PFSK-1 (cell line): ENCODE data around the gene PTPN23.

Experiments used
- FOXP2 ChIP-seq: optimal IDR thresholded peaks from 2 replicates; pipeline ENCODE3; 2011; ENCODE audit warnings: borderline replicate concordance, control low read depth, inconsistent platforms; ENCODE audit not compliant: insufficient read depth; ENCODE audit errors: extremely low read length, extremely low read depth
- POLR2AphosphoS5 ChIP-seq: IDR thresholded peaks from 2 replicates; pipeline ENCODE4 v1.6.1; 2012; ENCODE audit warnings: low read depth, mild to moderate bottlenecking, control low read depth, low read length, moderate library complexity
- SIN3A ChIP-seq: IDR thresholded peaks from 2 replicates; pipeline ENCODE4 v1.6.1; 2012; ENCODE audit warnings: mild to moderate bottlenecking, low read length, moderate library complexity, borderline replicate concordance; ENCODE audit not compliant: insufficient read depth
- TAF1 ChIP-seq: IDR thresholded peaks from 2 replicates; pipeline ENCODE4 v1.6.1; 2012; ENCODE audit warnings: low read length, control low read depth, borderline replicate concordance; ENCODE audit not compliant: insufficient read depth
- TF ChIP-seq, protein P1 (sequence below), 2 experiments: IDR thresholded peaks; 2 replicates each; pipeline versions ENCODE4 v1.6.1 to v1.8.0; 2011 to 2012; ENCODE audit warnings: low read depth in 2 of 2, low read length in 2 of 2, control low read depth in 1 of 2, inconsistent platforms in 1 of 2, mild to moderate bottlenecking in 1 of 2, moderate library complexity in 1 of 2; ENCODE audit not compliant: insufficient read depth in 1 of 2

DNA sequence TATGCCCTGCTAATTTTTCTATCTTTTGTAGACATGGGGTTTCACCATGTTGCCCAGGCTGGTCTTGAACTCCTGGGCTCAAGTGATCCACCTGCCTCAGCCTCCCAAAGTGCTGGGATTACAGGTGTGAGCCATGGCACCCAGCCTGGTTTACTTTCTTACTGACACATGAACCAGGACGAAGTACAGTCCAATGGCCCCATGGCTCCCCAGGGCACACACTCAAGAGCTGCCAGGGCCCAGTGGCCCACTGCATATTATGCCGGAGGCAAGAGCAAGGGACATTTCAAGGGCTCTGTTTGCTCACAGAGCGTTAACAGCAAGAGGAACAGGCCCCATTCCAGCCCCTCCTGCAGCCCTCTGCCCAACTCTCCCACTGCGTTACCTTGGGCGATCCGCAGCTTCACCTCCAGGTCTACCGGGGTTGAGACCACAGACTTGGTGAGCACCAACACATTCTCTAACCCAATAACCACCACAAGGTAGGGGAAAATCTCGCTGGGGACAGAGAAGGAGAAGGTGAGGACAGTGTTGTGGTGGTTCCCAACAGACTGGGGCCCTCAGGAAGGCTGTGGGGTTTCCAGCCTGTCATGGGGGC lies 42.8 kb downstream of the PTPN23 start:
- TF ChIP-seq, protein P1, sequence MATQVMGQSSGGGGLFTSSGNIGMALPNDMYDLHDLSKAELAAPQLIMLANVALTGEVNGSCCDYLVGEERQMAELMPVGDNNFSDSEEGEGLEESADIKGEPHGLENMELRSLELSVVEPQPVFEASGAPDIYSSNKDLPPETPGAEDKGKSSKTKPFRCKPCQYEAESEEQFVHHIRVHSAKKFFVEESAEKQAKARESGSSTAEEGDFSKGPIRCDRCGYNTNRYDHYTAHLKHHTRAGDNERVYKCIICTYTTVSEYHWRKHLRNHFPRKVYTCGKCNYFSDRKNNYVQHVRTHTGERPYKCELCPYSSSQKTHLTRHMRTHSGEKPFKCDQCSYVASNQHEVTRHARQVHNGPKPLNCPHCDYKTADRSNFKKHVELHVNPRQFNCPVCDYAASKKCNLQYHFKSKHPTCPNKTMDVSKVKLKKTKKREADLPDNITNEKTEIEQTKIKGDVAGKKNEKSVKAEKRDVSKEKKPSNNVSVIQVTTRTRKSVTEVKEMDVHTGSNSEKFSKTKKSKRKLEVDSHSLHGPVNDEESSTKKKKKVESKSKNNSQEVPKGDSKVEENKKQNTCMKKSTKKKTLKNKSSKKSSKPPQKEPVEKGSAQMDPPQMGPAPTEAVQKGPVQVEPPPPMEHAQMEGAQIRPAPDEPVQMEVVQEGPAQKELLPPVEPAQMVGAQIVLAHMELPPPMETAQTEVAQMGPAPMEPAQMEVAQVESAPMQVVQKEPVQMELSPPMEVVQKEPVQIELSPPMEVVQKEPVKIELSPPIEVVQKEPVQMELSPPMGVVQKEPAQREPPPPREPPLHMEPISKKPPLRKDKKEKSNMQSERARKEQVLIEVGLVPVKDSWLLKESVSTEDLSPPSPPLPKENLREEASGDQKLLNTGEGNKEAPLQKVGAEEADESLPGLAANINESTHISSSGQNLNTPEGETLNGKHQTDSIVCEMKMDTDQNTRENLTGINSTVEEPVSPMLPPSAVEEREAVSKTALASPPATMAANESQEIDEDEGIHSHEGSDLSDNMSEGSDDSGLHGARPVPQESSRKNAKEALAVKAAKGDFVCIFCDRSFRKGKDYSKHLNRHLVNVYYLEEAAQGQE (IDR thresholded peaks at IDR 0.05; ENCODE audit: insufficient read depth in 1 of 2, low read depth in 2 of 2, low read length in 2 of 2), result no peak
- TF ChIP-seq TAF1, result no peak
- TF ChIP-seq POLR2AphosphoS5, result no peak
- TF ChIP-seq SIN3A, result no peak
- no peak for TF ChIP-seq FOXP2
